Measurements from ENCODE around the gene TSPAN14. TPM values are rescaled to one million over a fixed set of nuclear protein-coding genes. Genes with fewer than 3 reads are reported as not detected.

TSPAN14 gene
- 49.5 TPM for total RNA-seq (2013)
- polyA plus RNA-seq, result 100 to 1,000 TPM; 123 to 160 (median 146) TPM
- polyA minus RNA-seq, result 37.0 and 61.5 TPM in 2 replicates
- 65.4 to 145 (median 88.3) reads per million in 11 experiments for total RNA-seq

- Histone ChIP-seq H3K9me3 (replicated peaks in 1 of 2; ENCODE audit: control insufficient read depth in 1 of 2, insufficient read depth in 1 of 2, low read length in 2 of 2) (peaks cover 4 to 7% of the 10 kb centered on the region in 2 donors), H3K27ac (ENCODE audit: low read depth in 1 of 2, low read length in 2 of 2) (peak within 1 kb of the TSS; percentile 81 to 92), H3K79me2 (ENCODE audit: insufficient read depth, low read length) (peaks cover 48% of the 10 kb centered on the region), H3K4me1 (ENCODE audit: control insufficient read depth in 1 of 2, insufficient read depth in 2 of 2, low read length in 2 of 2) (peaks cover 66 to 77% of the 10 kb centered on the region in 2 donors), H3K4me3 (replicated peaks in 1 of 3; ENCODE audit: low read depth in 2 of 3, low read length in 3 of 3) (peak within 1 kb of the TSS; percentile 63 to 96 (median 74)), H3K36me3 (replicated peaks in 1 of 2; ENCODE audit: control insufficient read depth in 1 of 2, insufficient read depth in 2 of 2, low read length in 2 of 2) (peaks cover 0 to 9% of the 10 kb centered on the region in 2 donors), H3K27me3 (ENCODE audit: control insufficient read depth in 2 of 2, insufficient read depth in 2 of 2, low read length in 2 of 2) (no peaks in the 10 kb centered on the region), H2AFZ (ENCODE audit: insufficient read depth, low read depth, low read length, poor library complexity, severe bottlenecking) (peak within 1 kb of the TSS; percentile 62), H4K20me1 (ENCODE audit: insufficient read depth, low read length) (peaks cover 47% of the 10 kb centered on the region), H3K4me2 (replicated peaks; ENCODE audit: extremely low read depth, low read length, poor library complexity, severe bottlenecking) (peak within 1 kb of the TSS; percentile 93), H3K9ac (ENCODE audit: insufficient read depth, low read length, poor library complexity, severe bottlenecking) (peak within 1 kb of the TSS; percentile 96)
- intact Hi-C loops (cut with micrococcal nuclease), result loop anchor here (2.0 to 5.0 kb wide), 2 partner anchors 51 to 67 kb away; no protein-coding TSS in a partner anchor
- Mint-ChIP-seq H3K27me3 (ENCODE audit: low read depth in 3 of 3) (peaks cover 0 to 2% (median 2%) of the 10 kb centered on the region in 3 donors), H3K4me1 (peaks cover 49% of the 10 kb centered on the region), H3K27ac (peak within 1 kb of the TSS; percentile 92 to 99 (median 94)), H3K9me3 (peaks cover 0 to 2% (median 0%) of the 10 kb centered on the region in 7 donors), H3K36me3 (peaks cover 5 to 19% of the 10 kb centered on the region in 2 donors), H3K4me3 (peak within 1 kb of the TSS; percentile 99)
- peak; percentile 62 to 73 (median 72) for DNase-seq
- WGBS (ENCODE audit: insufficient coverage), result under 1% methylated on average over 76 of the region's 97 CpGs
- TF ChIP-seq CTCF (IDR thresholded peaks at IDR 0.05), result no peak
Observed at GRCh38 chr10:80453842-80454512, at the start of gene TSPAN14. TSPAN14 (plus strand) TSS chr10:80454310; CDS start chr10:80489234, 34,924 bp downstream.

- Histone ChIP-seq H3K4me3 (replicated peaks in 1 of 3; ENCODE audit: low read depth in 2 of 3, low read length in 3 of 3) (no peak overlapping the region), H3K36me3 (replicated peaks in 1 of 2; ENCODE audit: control insufficient read depth in 1 of 2, insufficient read depth in 2 of 2, low read length in 2 of 2) (no peaks in the 10 kb centered on the region), H3K27ac (ENCODE audit: low read depth in 1 of 2, low read length in 2 of 2) (no peak overlapping the region), H3K4me2 (replicated peaks; ENCODE audit: extremely low read depth, low read length, poor library complexity, severe bottlenecking) (no peak overlapping the region), H2AFZ (ENCODE audit: insufficient read depth, low read depth, low read length, poor library complexity, severe bottlenecking) (no peak overlapping the region), H3K4me1 (ENCODE audit: control insufficient read depth in 1 of 2, insufficient read depth in 2 of 2, low read length in 2 of 2) (peaks cover 15 to 19% of the 10 kb centered on the region in 2 donors), H4K20me1 (ENCODE audit: insufficient read depth, low read length) (no peaks in the 10 kb centered on the region), H3K9ac (ENCODE audit: insufficient read depth, low read length, poor library complexity, severe bottlenecking) (no peak overlapping the region), H3K79me2 (ENCODE audit: insufficient read depth, low read length) (no peaks in the 10 kb centered on the region), H3K9me3 (replicated peaks in 1 of 2; ENCODE audit: control insufficient read depth in 1 of 2, insufficient read depth in 1 of 2, low read length in 2 of 2) (no peaks in the 10 kb centered on the region), H3K27me3 (ENCODE audit: control insufficient read depth in 2 of 2, insufficient read depth in 2 of 2, low read length in 2 of 2) (peaks cover 0 to 28% of the 10 kb centered on the region in 2 donors)
- Mint-ChIP-seq H3K27me3 (ENCODE audit: low read depth in 3 of 3) (peaks cover 26 to 32% (median 29%) of the 10 kb centered on the region in 3 donors), H3K4me1 (peaks cover 12% of the 10 kb centered on the region), H3K27ac (no peak overlapping the region), H3K36me3 (peaks cover 0 to 10% of the 10 kb centered on the region in 2 donors), H3K9me3 (peaks cover 0 to 3% (median 0%) of the 10 kb centered on the region in 7 donors), H3K4me3 (no peak overlapping the region)
- intact Hi-C loops (cut with micrococcal nuclease), result no loop called here
- no CpG with 5 or more reads among the region's 1 CpG for WGBS (ENCODE audit: insufficient coverage)
- no peak for TF ChIP-seq CTCF (IDR thresholded peaks at IDR 0.05)
- DNase-seq, result no peak
Observed at GRCh38 chr10:80405035-80405434, 49.1 kb upstream of the TSPAN14 start.

Data from CD14-positive monocyte (primary cell).